H9 (cell line): ENCODE measurements around the gene PEX14. TPM values are rescaled to one million over a fixed set of nuclear protein-coding genes. Genes with fewer than 3 reads are reported as not detected.
A peak's percentile ranks its signal among the peaks of the same experiment; 100 is the strongest.

ENCODE experiments used
- DNase-seq: peaks from one replicate; pipeline ENCODE4 v3.0.0-alpha.2; 2017
- H2AFZ ChIP-seq: one replicate; pipeline ENCODE4 v1.6.1; 2013; ENCODE audit warnings: mild to moderate bottlenecking, low read length, control low read depth, moderate library complexity
- H2AK5ac ChIP-seq: 2 replicates; pipeline ENCODE4 v1.6.1; 2013; ENCODE audit warnings: low read length, control low read depth, mixed read lengths; ENCODE audit not compliant: insufficient read length
- H2BK120ac ChIP-seq: one replicate; pipeline ENCODE4 v1.6.1; 2013; ENCODE audit warnings: low read depth, mild to moderate bottlenecking, low read length, control low read depth, inconsistent platforms; ENCODE audit not compliant: poor library complexity, severe bottlenecking
- H2BK12ac ChIP-seq: 2 replicates; pipeline ENCODE4 v1.6.1; 2013; ENCODE audit warnings: low read length, control low read depth, mixed read lengths, low read depth; ENCODE audit not compliant: insufficient read length
- H2BK15ac ChIP-seq: 2 replicates; pipeline ENCODE4 v1.6.1; 2013; ENCODE audit warnings: low read depth, low read length, control low read depth
- H2BK20ac ChIP-seq: one replicate; pipeline ENCODE4 v1.6.1; 2013; ENCODE audit warnings: low read depth, mild to moderate bottlenecking, low read length, control low read depth, inconsistent platforms; ENCODE audit not compliant: poor library complexity, severe bottlenecking
- H2BK5ac ChIP-seq: 2 replicates; pipeline ENCODE4 v1.6.1; 2013; ENCODE audit warnings: low read length, control low read depth, mixed read lengths; ENCODE audit not compliant: insufficient read length
- H3K14ac ChIP-seq: 2 replicates; pipeline ENCODE4 v1.6.1; 2013; ENCODE audit warnings: low read length, control low read depth; ENCODE audit not compliant: insufficient read depth
- H3K18ac ChIP-seq: 2 replicates; pipeline ENCODE4 v1.6.1; 2013; ENCODE audit warnings: low read depth, mild to moderate bottlenecking, mixed read lengths, low read length, control low read depth; ENCODE audit not compliant: insufficient read length
- H3K23ac ChIP-seq: 2 replicates; pipeline ENCODE4 v1.6.1; 2013; ENCODE audit warnings: low read length, control low read depth, mixed read lengths, low read depth; ENCODE audit not compliant: insufficient read length
- H3K23me2 ChIP-seq: 2 replicates; pipeline ENCODE4 v1.6.1; 2013; ENCODE audit warnings: low read depth, mild to moderate bottlenecking, mixed read lengths, low read length, control low read depth; ENCODE audit not compliant: insufficient read length, poor library complexity, severe bottlenecking
- H3K27ac ChIP-seq: 2 replicates; pipeline ENCODE4 v1.5.1; 2013; ENCODE audit warnings: low read length, control low read depth, mixed read lengths, low read depth; ENCODE audit not compliant: insufficient read length
- H3K27me3 ChIP-seq: 2 replicates; pipeline ENCODE4 v1.6.1; 2013; ENCODE audit warnings: low read length, control low read depth, inconsistent platforms; ENCODE audit not compliant: insufficient read depth
- H3K4ac ChIP-seq: 2 replicates; pipeline ENCODE4 v1.6.1; 2013; ENCODE audit warnings: low read depth, mild to moderate bottlenecking, control low read depth, inconsistent platforms, low read length, moderate library complexity
- H3K4me1 ChIP-seq: 2 replicates; pipeline ENCODE4 v1.6.1; 2013; ENCODE audit warnings: low read length, control low read depth, inconsistent platforms; ENCODE audit not compliant: insufficient read depth
- H3K4me2 ChIP-seq: 2 replicates; pipeline ENCODE4 v1.6.1; 2013; ENCODE audit warnings: low read length, control low read depth, mixed read lengths; ENCODE audit not compliant: insufficient read length, insufficient read depth
- H3K56ac ChIP-seq: 2 replicates; pipeline ENCODE4 v1.6.1; 2013; ENCODE audit warnings: low read depth, mild to moderate bottlenecking, mixed read lengths, low read length, control low read depth; ENCODE audit not compliant: insufficient read length
- H3K79me1 ChIP-seq: 2 replicates; pipeline ENCODE4 v1.6.1; 2013; ENCODE audit warnings: low read depth, mild to moderate bottlenecking, moderate library complexity, low read length, control low read depth, inconsistent platforms; ENCODE audit not compliant: insufficient read depth, poor library complexity, severe bottlenecking
- H3K79me2 ChIP-seq: 2 replicates; pipeline ENCODE4 v1.6.1; 2013; ENCODE audit warnings: low read length, control low read depth, inconsistent platforms; ENCODE audit not compliant: insufficient read depth
- H3K9ac ChIP-seq: 2 replicates; pipeline ENCODE4 v1.6.1; 2013; ENCODE audit warnings: low read length, control low read depth, mixed read lengths; ENCODE audit not compliant: insufficient read length; ENCODE audit errors: extremely low read depth
- H3K9me3 ChIP-seq: one replicate; pipeline ENCODE4 v1.6.1; 2013; ENCODE audit warnings: low read depth, low read length, inconsistent platforms; ENCODE audit not compliant: control insufficient read depth
- H3T11ph ChIP-seq: one replicate; pipeline ENCODE4 v1.6.1; 2013; ENCODE audit warnings: mild to moderate bottlenecking, low read length, control low read depth, inconsistent platforms
- H4K20me1 ChIP-seq: one replicate; pipeline ENCODE4 v1.6.1; 2013; ENCODE audit not compliant: control insufficient read depth, insufficient read length, insufficient read depth
- H4K5ac ChIP-seq: 2 replicates; pipeline ENCODE4 v1.6.1; 2013; ENCODE audit warnings: low read depth, mild to moderate bottlenecking, mixed read lengths, low read length, control low read depth; ENCODE audit not compliant: insufficient read length
- H4K8ac ChIP-seq: replicated peaks from 2 replicates; pipeline ENCODE4 v1.6.1; 2013; ENCODE audit warnings: low read length, control low read depth, mixed read lengths, low read depth; ENCODE audit not compliant: insufficient read length
- H4K91ac ChIP-seq: 2 replicates; pipeline ENCODE4 v1.6.1; 2013; ENCODE audit warnings: low read depth, mild to moderate bottlenecking, moderate library complexity, mixed read lengths, low read length, control low read depth; ENCODE audit not compliant: insufficient read length
- H3K27ac Mint-ChIP-seq, 3 experiments: 2 replicates in 2 of 3; 3 replicates in 1 of 3; pipeline ENCODE4 v1.8.0; 2020 to 2021; ENCODE audit warnings: mixed read lengths in 3 of 3, mild to moderate bottlenecking in 1 of 3, moderate library complexity in 1 of 3
- H3K27me3 Mint-ChIP-seq: 2 replicates; pipeline ENCODE4 v1.8.0; 2021; ENCODE audit warnings: low read depth, mild to moderate bottlenecking, moderate library complexity, mixed read lengths
- H3K36me3 Mint-ChIP-seq, 3 experiments: 2 replicates in 2 of 3; 3 replicates in 1 of 3; pipeline ENCODE4 v1.8.0; 2020 to 2021; ENCODE audit warnings: low read depth in 3 of 3, mixed read lengths in 3 of 3; ENCODE audit not compliant: insufficient read depth in 1 of 3
- H3K4me1 Mint-ChIP-seq, 2 experiments: 2 replicates each; pipeline ENCODE4 v1.8.0; 2020; ENCODE audit warnings: mixed read lengths in 2 of 2
- H3K4me3 Mint-ChIP-seq, 2 experiments: 2 replicates in 1 of 2; 3 replicates in 1 of 2; pipeline ENCODE4 v1.8.0; 2020 to 2021; ENCODE audit warnings: mild to moderate bottlenecking in 2 of 2, mixed read lengths in 2 of 2, moderate library complexity in 1 of 2
- H3K9me3 Mint-ChIP-seq, 2 experiments: 2 replicates in 1 of 2; 3 replicates in 1 of 2; pipeline ENCODE4 v1.8.0; 2020; ENCODE audit warnings: mild to moderate bottlenecking in 2 of 2, mixed read lengths in 2 of 2, moderate library complexity in 1 of 2
- WGBS: extraction: QIAGEN DNeasy Blood & Tissue Kit; methylation state at CpG from one replicate; pipeline ENCODE4 v1.1.7; 2013; ENCODE audit warnings: missing lambda C conversion rate, low lambda C conversion rate, mixed read lengths; ENCODE audit not compliant: insufficient read length; ENCODE audit errors: extremely low coverage; 5-methylcytosine and 5-hydroxymethylcytosine counted together
- total RNA-seq: library from RNA; stranded (reverse); gene quantifications from 2 replicates; pipeline ENCODE4 v1.2.1, GENCODE V29; 2021
- TF ChIP-seq, protein P1 (sequence below): fragments of 200-600 bp; sonication (generic); conservative IDR thresholded peaks from 3 replicates; pipeline ENCODE4 v1.8.0; 2021; ENCODE audit warnings: antibody characterized with exemption, mild to moderate bottlenecking

Gene PEX14
- total RNA-seq, 1 experiment from 2014 or later = 23.9 TPM

DNA sequence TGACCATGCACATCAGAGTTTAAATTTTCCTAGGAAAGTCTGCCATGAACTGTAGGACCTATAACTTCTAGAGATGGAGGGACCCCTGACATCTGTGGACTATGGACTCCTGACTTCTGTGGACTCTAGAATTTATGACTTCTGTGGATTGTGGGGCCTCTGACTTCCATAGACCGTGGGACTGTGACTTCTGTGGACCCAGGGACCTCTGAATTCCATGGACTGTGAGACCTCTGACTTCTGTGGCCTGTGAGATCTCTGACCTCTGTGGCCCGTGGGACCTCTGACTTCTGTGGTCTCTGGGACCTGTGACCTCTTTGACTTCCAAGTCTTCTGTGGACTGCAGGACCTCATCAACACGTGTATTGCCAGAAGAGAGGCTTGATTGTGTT, 36.7 kb downstream of the PEX14 start:
- H3K23ac ChIP-seq = no peak overlapping the region
- no peak overlapping the region for H2BK120ac ChIP-seq
- H4K8ac ChIP-seq = no peak overlapping the region
- no peak overlapping the region for H3K4ac ChIP-seq
- H3K27me3 ChIP-seq = no peaks in the 10 kb centered on the region
- H2AFZ ChIP-seq = no peak overlapping the region
- H4K20me1 ChIP-seq = no peaks in the 10 kb centered on the region
- H3K79me2 ChIP-seq = peaks cover 7% of the 10 kb centered on the region; the same call in 1 of the 2 replicates
- H3K9ac ChIP-seq = no peak overlapping the region
- H3K79me1 ChIP-seq = peaks cover 7% of the 10 kb centered on the region
- Mint-ChIP-seq H3K4me1 (peaks cover 37 to 48% of the 10 kb centered on the region in 2 experiments), H3K4me3 (no peak overlapping the region), H3K27ac (0 out of 7 replicates have a peak overlapping the region, but pooled peaks of 1 of the 3 experiments have one; percentile 11), H3K36me3 (no peaks in the 10 kb centered on the region), H3K9me3 (no peaks in the 10 kb centered on the region), H3K27me3 (no peaks in the 10 kb centered on the region)
- H3K14ac ChIP-seq = no peak overlapping the region
- H4K91ac ChIP-seq = no peak overlapping the region
- no peaks in the 10 kb centered on the region for H3K23me2 ChIP-seq
- H4K5ac ChIP-seq = no peak overlapping the region
- H3K27ac ChIP-seq = no peak overlapping the region
- H3K56ac ChIP-seq = no peak overlapping the region
- whole genome bisulfite sequencing = no CpG with 5 or more reads among the region's 3 CpGs
- H3K4me1 ChIP-seq = peaks cover 4% of the 10 kb centered on the region; the same call in 1 of the 2 replicates
- no peak overlapping the region for H3K4me2 ChIP-seq
- TF ChIP-seq, protein P1, sequence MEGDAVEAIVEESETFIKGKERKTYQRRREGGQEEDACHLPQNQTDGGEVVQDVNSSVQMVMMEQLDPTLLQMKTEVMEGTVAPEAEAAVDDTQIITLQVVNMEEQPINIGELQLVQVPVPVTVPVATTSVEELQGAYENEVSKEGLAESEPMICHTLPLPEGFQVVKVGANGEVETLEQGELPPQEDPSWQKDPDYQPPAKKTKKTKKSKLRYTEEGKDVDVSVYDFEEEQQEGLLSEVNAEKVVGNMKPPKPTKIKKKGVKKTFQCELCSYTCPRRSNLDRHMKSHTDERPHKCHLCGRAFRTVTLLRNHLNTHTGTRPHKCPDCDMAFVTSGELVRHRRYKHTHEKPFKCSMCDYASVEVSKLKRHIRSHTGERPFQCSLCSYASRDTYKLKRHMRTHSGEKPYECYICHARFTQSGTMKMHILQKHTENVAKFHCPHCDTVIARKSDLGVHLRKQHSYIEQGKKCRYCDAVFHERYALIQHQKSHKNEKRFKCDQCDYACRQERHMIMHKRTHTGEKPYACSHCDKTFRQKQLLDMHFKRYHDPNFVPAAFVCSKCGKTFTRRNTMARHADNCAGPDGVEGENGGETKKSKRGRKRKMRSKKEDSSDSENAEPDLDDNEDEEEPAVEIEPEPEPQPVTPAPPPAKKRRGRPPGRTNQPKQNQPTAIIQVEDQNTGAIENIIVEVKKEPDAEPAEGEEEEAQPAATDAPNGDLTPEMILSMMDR = no peak
- H2AK5ac ChIP-seq = no peak overlapping the region
- H3T11ph ChIP-seq = no peak overlapping the region
- H3K18ac ChIP-seq = no peak overlapping the region
- no peak for DNase-seq
- H2BK20ac ChIP-seq = no peak overlapping the region
- H2BK5ac ChIP-seq = no peak overlapping the region
- H3K9me3 ChIP-seq = no peaks in the 10 kb centered on the region
- no peak overlapping the region for H2BK15ac ChIP-seq
- H2BK12ac ChIP-seq = no peak overlapping the region
